CD4-positive, alpha-beta T cell (primary cell): ENCODE results near the gene FNDC1. TPM values are rescaled to one million over a fixed set of nuclear protein-coding genes. Genes with fewer than 3 reads are reported as not detected.

Source experiments
- ATAC-seq: fragments of 200-7000 bp; cut with Tn5 transposase; one replicate; pipeline ENCODE4 v1.10.0; 2022; ENCODE audit warnings: mild to moderate bottlenecking; ENCODE audit not compliant: poor library complexity
- CTCF ChIA-PET: fragments of 350-600 bp; sonication (Branson Sonifier 250); formaldehyde crosslinking; loops from one replicate; lab custom pipeline; 2021; ENCODE audit warnings: antibody characterized with exemption, inconsistent platforms; lab: Charles Lee
- POLR2A ChIA-PET: fragments of 350-600 bp; sonication (Branson Sonifier 250); formaldehyde crosslinking; loops from one replicate; lab custom pipeline; 2021; ENCODE audit warnings: antibody characterized with exemption, inconsistent platforms; lab: Charles Lee
- DNase-seq, 14 experiments: peaks; one replicate each; pipeline ENCODE4 v3.0.0-alpha.2; 2013 to 2020; ENCODE audit warnings: mixed read lengths in 2 of 14
- H3K27ac ChIP-seq, 2 donors: one replicate each; pipeline versions ENCODE4 v1.5.1 to v1.7.0; 2013; ENCODE audit warnings: low read length in 2 of 2, low read depth in 1 of 2, mild to moderate bottlenecking in 1 of 2
- H3K27me3 ChIP-seq, 2 experiments: 1 replicate in 1 of 2; 2 replicates in 1 of 2; pipeline versions ENCODE4 v1.6.1 to v1.7.0; 2013; ENCODE audit warnings: low read length in 2 of 2, control low read depth in 1 of 2, mild to moderate bottlenecking in 1 of 2, moderate library complexity in 1 of 2; ENCODE audit not compliant: insufficient read depth in 2 of 2, control insufficient read depth in 1 of 2
- H3K36me3 ChIP-seq: one replicate; pipeline ENCODE4 v1.6.1; 2013; ENCODE audit warnings: low read length, control low read depth; ENCODE audit not compliant: insufficient read depth
- H3K4me1 ChIP-seq: one replicate; pipeline ENCODE4 v1.6.1; 2013; ENCODE audit warnings: low read length, control low read depth; ENCODE audit not compliant: insufficient read depth
- H3K4me3 ChIP-seq: one replicate; pipeline ENCODE4 v1.5.1; 2013; ENCODE audit warnings: mild to moderate bottlenecking, low read length, moderate library complexity
- H3K9me3 ChIP-seq, 2 experiments: 1 replicate in 1 of 2; 2 replicates in 1 of 2; pipeline versions ENCODE4 v1.6.1 to v1.7.0; 2013; ENCODE audit warnings: low read length in 2 of 2, mild to moderate bottlenecking in 2 of 2, control low read depth in 1 of 2, moderate library complexity in 1 of 2; ENCODE audit not compliant: control insufficient read depth in 1 of 2, insufficient read depth in 1 of 2
- H3K27ac Mint-ChIP-seq: one replicate; pipeline ENCODE4 v1.8.0; 2020; ENCODE audit warnings: mixed read lengths
- H3K27me3 Mint-ChIP-seq: one replicate; pipeline ENCODE4 v1.8.0; 2021; ENCODE audit warnings: mixed read lengths
- H3K36me3 Mint-ChIP-seq: one replicate; pipeline ENCODE4 v1.8.0; 2021; ENCODE audit warnings: low read depth, mixed read lengths
- H3K4me1 Mint-ChIP-seq: one replicate; pipeline ENCODE4 v1.8.0; 2021; ENCODE audit warnings: low read depth, mixed read lengths
- H3K4me3 Mint-ChIP-seq: one replicate; pipeline ENCODE4 v1.8.0; 2020; ENCODE audit warnings: mild to moderate bottlenecking, mixed read lengths
- H3K9me3 Mint-ChIP-seq: one replicate; pipeline ENCODE4 v1.8.0; 2020; ENCODE audit warnings: mixed read lengths
- intact Hi-C, 2 experiments: fragments of 100-400 bp; cut with DNase I in 1 of 2; cut with micrococcal nuclease in 1 of 2; formaldehyde crosslinking; loops; one replicate each; pipeline versions ENCODE4 v1.15.1 to v1.9.0; 2023 to 2025; cut with DNase I, micrococcal nuclease
- total RNA-seq, 174 experiments: library from RNA in 2 of 174; stranded (reverse) in 2 of 174; gene quantifications; one replicate each; pipeline ENCODE4 v1.2.3 and lab custom pipeline; 2021 to 2026
- TF ChIP-seq, protein P1 (sequence below): fragments of 200-600 bp; IDR thresholded peaks from one replicate; pipeline ENCODE4 v1.8.0; 2022; ENCODE audit warnings: antibody characterized with exemption, mild to moderate bottlenecking

FNDC1 gene
- total RNA-seq, 2 experiments from 2014 or later = not detected

DNA sequence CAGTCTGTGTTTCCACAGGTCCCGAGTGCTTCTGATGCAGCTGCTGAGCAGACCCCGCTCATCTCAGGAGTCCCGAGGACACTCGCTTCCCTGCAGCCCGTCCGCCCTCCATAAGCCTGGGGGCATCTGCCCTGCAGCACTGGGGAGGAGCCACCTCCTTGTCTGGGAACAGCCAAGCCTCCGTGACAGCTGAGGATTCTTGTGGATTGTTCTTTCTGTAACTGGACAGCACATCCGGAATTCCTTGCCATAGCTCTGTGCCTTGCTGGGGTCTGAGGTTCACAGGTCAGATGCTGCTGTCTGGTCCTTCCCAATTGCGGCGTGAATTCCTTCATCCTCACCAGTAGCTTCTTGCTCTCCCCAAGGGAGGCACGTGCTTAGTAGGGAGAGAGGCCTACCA is 38.4 kb upstream of the FNDC1 start:
- H3K9me3 Mint-ChIP-seq = no peaks in the 10 kb centered on the region
- CTCF ChIA-PET = no interaction called here

DNA sequence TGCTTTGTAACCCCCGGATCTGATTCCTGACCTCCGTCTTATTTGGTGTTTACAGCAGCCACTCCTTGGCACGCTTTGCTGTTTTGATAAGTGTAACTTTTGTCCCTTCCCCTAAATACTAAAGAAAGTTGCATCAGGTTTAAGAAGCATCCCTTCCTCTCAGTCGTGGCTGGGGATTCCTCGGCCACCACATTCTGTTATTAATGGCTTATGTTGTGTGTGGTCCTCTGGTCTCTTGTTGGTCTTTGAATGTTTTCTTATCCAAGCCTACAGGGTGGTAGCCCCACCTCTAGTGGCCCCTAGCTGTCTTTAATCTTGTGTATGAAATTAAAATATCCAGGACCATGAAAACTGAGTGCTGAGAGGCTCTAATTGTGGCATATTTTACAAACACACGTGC is 37.5 kb upstream of the FNDC1 start:
- H3K9me3 ChIP-seq = peaks cover 0 to 6% of the 10 kb centered on the region in 2 experiments
- POLR2A ChIA-PET = interaction anchor here (0.9 kb wide), 1 partner anchor 132 kb away, joined by 3 read pairs; the partner anchor contains the start of gene RSPH3
- Mint-ChIP-seq H3K27me3 (no peaks in the 10 kb centered on the region), H3K9me3 (no peaks in the 10 kb centered on the region), H3K4me1 (peaks cover 6% of the 10 kb centered on the region), H3K4me3 (no peak overlapping the region), H3K36me3 (no peaks in the 10 kb centered on the region), H3K27ac (no peak overlapping the region)
- CTCF ChIA-PET = interaction anchor here (1.0 kb wide), 1 partner anchor 123 kb away, joined by 4 read pairs; no protein-coding TSS in a partner anchor
- no peak overlapping the region for H3K27ac ChIP-seq
- no peaks in the 10 kb centered on the region for H3K27me3 ChIP-seq
- DNase-seq (no peak), ATAC-seq (no peak)
- intact Hi-C loops = no loop called here
- TF ChIP-seq, protein P1, sequence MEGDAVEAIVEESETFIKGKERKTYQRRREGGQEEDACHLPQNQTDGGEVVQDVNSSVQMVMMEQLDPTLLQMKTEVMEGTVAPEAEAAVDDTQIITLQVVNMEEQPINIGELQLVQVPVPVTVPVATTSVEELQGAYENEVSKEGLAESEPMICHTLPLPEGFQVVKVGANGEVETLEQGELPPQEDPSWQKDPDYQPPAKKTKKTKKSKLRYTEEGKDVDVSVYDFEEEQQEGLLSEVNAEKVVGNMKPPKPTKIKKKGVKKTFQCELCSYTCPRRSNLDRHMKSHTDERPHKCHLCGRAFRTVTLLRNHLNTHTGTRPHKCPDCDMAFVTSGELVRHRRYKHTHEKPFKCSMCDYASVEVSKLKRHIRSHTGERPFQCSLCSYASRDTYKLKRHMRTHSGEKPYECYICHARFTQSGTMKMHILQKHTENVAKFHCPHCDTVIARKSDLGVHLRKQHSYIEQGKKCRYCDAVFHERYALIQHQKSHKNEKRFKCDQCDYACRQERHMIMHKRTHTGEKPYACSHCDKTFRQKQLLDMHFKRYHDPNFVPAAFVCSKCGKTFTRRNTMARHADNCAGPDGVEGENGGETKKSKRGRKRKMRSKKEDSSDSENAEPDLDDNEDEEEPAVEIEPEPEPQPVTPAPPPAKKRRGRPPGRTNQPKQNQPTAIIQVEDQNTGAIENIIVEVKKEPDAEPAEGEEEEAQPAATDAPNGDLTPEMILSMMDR = no peak
- no peak overlapping the region for H3K4me3 ChIP-seq
- H3K36me3 ChIP-seq = no peaks in the 10 kb centered on the region
- H3K4me1 ChIP-seq = peaks cover 5% of the 10 kb centered on the region

More for the DNA sequence above, 38.4 kb upstream of the FNDC1 start:
- H3K4me1 Mint-ChIP-seq = peaks cover 6% of the 10 kb centered on the region
- ATAC-seq (no peak), DNase-seq (no peak)
- POLR2A ChIA-PET = no interaction called here
- H3K36me3 Mint-ChIP-seq = no peaks in the 10 kb centered on the region
- no peak overlapping the region for H3K4me3 Mint-ChIP-seq
- Histone ChIP-seq H3K4me3 (no peak overlapping the region), H3K27ac (no peak overlapping the region), H3K4me1 (peaks cover 5% of the 10 kb centered on the region), H3K36me3 (no peaks in the 10 kb centered on the region), H3K9me3 (peaks cover 0 to 6% of the 10 kb centered on the region in 2 experiments), H3K27me3 (no peaks in the 10 kb centered on the region)
- no peaks in the 10 kb centered on the region for H3K27me3 Mint-ChIP-seq
- intact Hi-C loops = no loop called here
- TF ChIP-seq, protein P1 = no peak
- no peak overlapping the region for H3K27ac Mint-ChIP-seq

DNA sequence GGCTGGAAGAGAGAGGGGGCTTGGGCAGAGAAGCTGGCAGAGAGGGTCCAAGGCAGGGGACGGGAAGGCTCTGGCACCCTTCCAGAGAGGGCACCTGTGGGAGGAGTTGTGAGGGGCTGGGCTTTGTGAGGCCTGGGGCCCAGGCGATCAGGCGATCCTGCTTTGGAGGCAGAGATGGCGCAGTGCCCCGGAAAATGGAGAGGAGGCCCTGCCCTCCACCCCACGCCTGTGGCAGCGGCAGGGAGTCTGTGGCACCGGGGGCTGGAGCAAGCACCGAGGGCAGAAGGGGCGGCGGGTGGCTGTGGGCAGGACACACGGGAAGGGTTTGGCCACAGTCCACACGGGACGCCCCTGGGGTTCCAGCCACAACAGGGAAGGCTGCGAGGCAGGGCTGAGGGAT is 36.5 kb upstream of the FNDC1 start:
- Histone ChIP-seq H3K36me3 (no peaks in the 10 kb centered on the region), H3K27ac (no peak overlapping the region), H3K4me3 (no peak overlapping the region), H3K4me1 (peaks cover 5% of the 10 kb centered on the region), H3K27me3 (no peaks in the 10 kb centered on the region), H3K9me3 (peaks cover 0 to 6% of the 10 kb centered on the region in 2 experiments)
- intact Hi-C loops = no loop called here
- ChIA-PET POLR2A (interaction anchor here (0.9 kb wide), 1 partner anchor 133 kb away, joined by 3 read pairs; the partner anchor contains the start of gene RSPH3), CTCF (interaction anchor here (1.0 to 3.5 kb wide), 2 partner anchors 26 to 124 kb away, joined by 4 to 77 read pairs; no protein-coding TSS in a partner anchor)
- TF ChIP-seq, protein P1 = no peak
- H3K9me3 Mint-ChIP-seq = no peaks in the 10 kb centered on the region
- H3K36me3 Mint-ChIP-seq = no peaks in the 10 kb centered on the region
- DNase-seq (no peak), ATAC-seq (no peak)
- H3K27ac Mint-ChIP-seq = no peak overlapping the region
- H3K27me3 Mint-ChIP-seq = no peaks in the 10 kb centered on the region
- H3K4me3 Mint-ChIP-seq = no peak overlapping the region
- H3K4me1 Mint-ChIP-seq = peaks cover 6% of the 10 kb centered on the region
